Prostate gland (tissue), 2 donors: Measurements from ENCODE around the gene MRGPRD.

Experiments
- POLR2A ChIP-seq: fragments of 450-650 bp; IDR thresholded peaks from one replicate; pipeline ENCODE4 v1.6.1; 2016; ENCODE audit warnings: antibody characterized with exemption, mild to moderate bottlenecking
- POLR2AphosphoS5 ChIP-seq: sonication (generic); formaldehyde crosslinking; IDR thresholded peaks from one replicate; pipeline ENCODE4 v1.6.1; 2017; ENCODE audit warnings: antibody characterized with exemption
- TF ChIP-seq, protein P1 (sequence below), 4 experiments: fragments of 200-600 bp in 2 of 4; fragments of 450-650 bp in 2 of 4; sonication (generic) in 2 of 4; IDR thresholded peaks; 1 replicate in 3 of 4; 2 replicates in 1 of 4; pipeline ENCODE4 v1.5.1; 2016 to 2019; ENCODE audit warnings: antibody characterized with exemption in 4 of 4, mild to moderate bottlenecking in 2 of 4, moderate library complexity in 2 of 4

GRCh38 chr11:69010361-69010891 is 29.6 kb upstream of the MRGPRD start:
- TF ChIP-seq, protein P1, sequence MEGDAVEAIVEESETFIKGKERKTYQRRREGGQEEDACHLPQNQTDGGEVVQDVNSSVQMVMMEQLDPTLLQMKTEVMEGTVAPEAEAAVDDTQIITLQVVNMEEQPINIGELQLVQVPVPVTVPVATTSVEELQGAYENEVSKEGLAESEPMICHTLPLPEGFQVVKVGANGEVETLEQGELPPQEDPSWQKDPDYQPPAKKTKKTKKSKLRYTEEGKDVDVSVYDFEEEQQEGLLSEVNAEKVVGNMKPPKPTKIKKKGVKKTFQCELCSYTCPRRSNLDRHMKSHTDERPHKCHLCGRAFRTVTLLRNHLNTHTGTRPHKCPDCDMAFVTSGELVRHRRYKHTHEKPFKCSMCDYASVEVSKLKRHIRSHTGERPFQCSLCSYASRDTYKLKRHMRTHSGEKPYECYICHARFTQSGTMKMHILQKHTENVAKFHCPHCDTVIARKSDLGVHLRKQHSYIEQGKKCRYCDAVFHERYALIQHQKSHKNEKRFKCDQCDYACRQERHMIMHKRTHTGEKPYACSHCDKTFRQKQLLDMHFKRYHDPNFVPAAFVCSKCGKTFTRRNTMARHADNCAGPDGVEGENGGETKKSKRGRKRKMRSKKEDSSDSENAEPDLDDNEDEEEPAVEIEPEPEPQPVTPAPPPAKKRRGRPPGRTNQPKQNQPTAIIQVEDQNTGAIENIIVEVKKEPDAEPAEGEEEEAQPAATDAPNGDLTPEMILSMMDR (IDR thresholded peaks at IDR 0.05) = no peak
- TF ChIP-seq POLR2AphosphoS5 (no peak), POLR2A (no peak)
